Glomerular endothelial cell (primary cell): ENCODE results near the gene MAN1C1. TPM values are rescaled to one million over a fixed set of nuclear protein-coding genes. Genes with fewer than 3 reads are reported as not detected.

Source experiments
- DNase-seq: peaks from one replicate; pipeline ENCODE4 v3.0.0-alpha.2; 2011; ENCODE audit warnings: low read depth, low spot score; ENCODE audit errors: extremely low read depth
- total RNA-seq: library from RNA; depleted of rRNA; stranded (reverse); fragments of >200 nt; gene quantifications from 2 replicates; pipeline ENCODE4 v1.2.3, GENCODE V29; 2015

Gene MAN1C1
- total RNA-seq, 1 donor from 2014 or later, result 48.0 TPM

- no peak for DNase-seq
Observed at GRCh38 chr1:25750923-25751605, 134.5 kb downstream of the MAN1C1 start.

- no peak for DNase-seq
Observed at GRCh38 chr1:25754470-25755181, 138.0 kb downstream of the MAN1C1 start.

GRCh38 chr1:25755475-25756125, 139.0 kb downstream of the MAN1C1 start:
- no peak for DNase-seq

DNA sequence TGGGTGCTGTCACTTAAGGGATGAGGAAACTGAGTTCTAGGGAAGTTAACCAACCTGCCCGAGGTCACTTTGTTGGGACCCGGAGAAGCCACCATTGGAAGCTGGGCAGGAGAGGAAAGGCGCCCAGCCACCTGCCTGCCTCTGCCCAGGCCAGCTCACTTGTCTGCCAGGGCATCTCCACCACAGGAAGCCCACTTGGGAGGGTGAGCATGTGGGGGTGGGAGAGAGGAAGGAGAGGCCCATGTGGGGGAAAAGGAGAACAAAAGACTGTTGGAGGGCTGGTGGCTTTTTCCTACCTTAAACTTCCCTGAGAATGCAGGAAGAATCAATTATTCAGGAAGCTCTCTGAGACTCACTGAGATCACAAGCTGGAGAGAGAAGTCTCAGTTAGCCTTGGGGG, 139.6 kb downstream of the MAN1C1 start:
- DNase-seq, result no peak

DNA sequence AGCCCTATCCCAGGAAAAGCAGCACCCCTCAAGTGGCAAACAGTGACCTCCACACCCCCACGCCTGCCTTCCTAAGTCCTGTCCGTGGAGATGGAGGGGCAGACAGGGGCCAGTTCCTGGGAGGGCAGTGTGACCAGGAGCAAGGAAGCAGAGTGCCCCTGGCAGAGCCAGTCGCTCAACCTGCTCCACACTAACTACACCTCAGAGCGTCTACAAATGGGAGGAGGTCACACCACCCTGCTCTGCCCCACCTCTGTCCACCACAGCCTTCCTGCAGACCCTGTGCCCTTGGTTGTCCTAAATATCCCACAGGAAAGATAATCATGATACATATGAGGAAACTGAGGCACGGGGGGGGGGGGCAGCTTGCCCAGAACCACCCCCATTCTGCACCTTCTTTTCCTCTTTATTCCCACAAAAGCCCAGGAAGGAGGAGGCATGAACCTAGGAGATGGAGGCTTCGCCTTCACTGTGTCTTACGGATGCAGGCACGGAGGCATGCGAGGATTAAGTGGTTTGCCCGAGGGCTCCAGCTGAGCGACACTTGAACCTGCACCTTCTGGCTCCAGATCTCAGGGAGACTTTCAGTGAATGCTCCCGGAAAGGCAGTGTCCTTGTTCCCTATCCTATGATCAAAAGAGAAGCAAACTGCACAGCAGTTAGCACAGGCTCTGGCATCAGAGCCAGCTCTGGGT, 140.7 kb downstream of the MAN1C1 start:
- no peak for DNase-seq

DNA sequence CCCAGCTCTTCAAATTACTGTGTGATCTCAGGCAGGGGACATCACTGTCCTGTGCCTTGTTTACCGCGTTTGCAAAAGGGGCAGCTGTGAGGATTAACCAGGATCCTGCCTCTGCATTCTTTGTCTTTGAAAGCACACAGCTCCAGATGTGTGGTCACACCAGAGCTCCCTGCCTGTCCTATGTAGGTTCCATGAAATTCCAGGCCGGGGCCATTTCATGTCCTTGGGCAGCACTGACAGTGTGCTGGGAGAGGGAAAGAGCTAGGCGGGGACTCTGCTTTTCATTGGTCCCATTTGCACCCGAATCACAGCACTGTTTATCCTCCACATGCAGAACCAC, 141.2 kb downstream of the MAN1C1 start:
- DNase-seq, result no peak

- DNase-seq, result no peak
Observed at GRCh38 chr1:25758466-25759070, 142.0 kb downstream of the MAN1C1 start.

DNA sequence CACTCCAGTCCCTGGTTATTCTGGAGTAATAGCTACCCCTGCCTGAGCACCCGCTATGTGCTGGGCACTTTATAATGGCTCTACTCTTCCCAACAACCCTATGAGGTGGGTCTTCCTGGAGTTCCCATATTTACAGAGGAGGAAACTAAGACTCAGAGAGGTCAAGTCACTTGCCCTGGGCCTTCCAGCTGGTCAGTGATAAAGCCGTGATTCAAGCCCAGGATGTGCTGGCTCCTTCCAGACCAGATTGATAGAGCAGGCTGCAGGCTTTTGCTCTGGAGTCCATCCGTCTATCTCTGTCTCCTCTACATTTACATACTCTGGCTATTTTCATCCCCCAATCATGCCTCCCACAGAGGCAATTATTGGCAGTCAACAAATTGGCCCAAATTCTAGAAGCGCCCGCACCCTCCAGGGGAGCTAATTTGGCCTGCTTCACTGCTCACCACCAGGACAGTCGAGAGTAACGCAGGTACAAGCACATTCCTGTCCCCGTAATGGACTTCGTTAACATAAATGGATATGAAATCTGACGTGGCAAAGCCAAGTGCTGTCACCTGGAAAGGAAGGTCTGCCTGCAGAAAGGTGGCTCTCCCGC, 143.6 kb downstream of the MAN1C1 start:
- DNase-seq, result no peak

- no peak for DNase-seq
Observed at GRCh38 chr1:25760871-25761270, 144.3 kb downstream of the MAN1C1 start.

DNA sequence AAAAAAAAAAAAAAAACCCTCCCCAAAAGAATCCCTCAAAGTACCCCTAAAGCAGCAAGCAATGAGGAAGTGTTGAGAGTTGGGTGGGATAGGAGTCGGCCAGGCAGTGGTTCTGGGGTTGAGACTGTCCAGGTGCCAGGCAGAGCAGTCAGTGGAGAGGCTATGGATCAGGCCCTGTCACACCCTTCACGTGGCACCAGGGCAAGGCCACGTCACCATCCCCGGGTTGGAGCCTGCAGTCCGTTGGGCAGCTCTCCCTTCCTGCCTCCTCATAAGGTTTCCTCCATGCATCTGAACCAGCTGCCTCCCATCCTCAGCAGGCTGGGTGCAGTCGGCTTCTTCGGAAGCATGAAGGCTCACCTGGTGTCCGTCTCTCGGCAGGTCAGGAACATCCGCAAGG, 146.9 kb downstream of the MAN1C1 start:
- DNase-seq, result no peak

DNA sequence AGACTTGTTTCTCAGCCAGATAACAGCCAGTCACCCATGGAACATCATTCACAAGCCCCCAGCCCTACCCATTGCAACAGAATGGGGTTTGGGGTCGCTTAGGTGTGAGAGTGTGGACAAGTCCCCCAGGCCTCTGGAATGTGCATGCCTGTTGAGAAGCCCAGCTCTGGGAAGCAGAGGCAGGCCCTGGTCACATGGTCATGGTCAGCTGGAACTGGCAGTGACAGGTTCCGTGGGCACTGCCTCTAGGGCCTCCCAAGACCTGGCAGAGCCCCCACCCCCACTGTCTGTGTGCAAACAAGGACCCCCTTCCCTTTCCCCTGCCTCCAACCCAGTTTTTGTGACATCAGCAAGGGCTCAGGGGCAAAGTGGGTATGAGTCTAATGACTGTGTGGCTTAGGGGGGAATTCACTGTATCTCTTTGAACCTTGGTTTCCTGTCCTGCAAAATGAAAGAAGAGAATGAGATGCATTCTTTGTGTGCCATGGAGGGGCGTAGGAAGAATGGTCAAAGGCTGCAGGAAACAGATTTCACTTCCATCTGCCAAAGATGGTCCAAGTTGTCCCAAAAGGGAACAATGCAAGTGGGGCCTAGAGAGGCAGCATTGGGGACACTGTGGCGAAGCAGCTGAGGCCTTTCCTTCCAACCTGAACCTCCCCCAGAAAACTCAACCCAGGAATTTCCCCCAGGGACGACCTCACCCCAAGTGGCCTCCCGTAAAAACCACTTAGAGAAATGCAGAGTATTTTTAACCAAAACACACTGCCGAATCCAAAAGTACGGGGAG, 148.7 kb downstream of the MAN1C1 start:
- no peak for DNase-seq

GRCh38 chr1:25765923-25766589, 149.5 kb downstream of the MAN1C1 start:
- DNase-seq, result no peak

DNA sequence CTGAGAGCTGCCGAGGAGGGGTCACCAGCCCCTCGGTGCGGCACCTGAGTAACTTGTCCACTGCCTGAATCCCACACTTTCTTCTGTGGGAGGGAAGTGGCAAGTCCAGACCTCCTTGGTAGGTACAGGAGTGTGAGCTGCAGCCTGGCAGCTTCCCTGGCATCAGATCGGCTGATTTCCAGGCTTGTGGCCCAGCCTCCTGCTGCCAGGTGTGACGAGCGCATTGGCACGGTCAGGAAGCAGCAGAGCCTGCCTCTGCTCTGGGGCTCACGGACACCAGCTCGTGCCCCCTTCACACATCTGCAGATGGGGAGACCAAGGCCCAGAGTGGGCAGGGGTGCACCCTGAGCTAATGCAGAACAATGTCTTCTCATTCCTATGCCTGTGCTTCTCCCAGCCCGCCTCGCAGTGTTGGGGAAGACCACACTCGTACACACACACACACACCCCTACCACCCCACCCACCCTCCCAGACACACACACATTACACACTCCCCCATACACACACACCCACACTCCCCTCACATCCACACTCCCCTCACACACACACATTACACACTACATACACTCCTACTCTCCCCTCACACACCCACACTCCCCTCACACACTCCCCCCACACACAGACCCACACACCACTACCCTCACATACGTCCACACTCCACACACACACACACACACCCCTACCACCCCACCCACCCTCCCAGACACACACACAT, 150.3 kb downstream of the MAN1C1 start:
- no peak for DNase-seq

DNA sequence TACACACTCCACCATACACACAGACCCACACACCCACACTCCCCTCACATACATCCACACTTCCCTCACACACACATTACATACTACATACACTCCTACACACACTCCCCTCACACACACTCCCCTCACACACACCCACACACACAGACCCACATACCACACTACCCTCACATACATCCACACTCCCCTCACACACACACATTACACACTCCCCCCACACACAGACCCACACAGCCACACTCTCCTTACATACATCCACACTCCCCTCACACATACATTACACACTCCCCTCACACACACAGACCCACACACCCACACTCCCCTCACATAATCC, 150.8 kb downstream of the MAN1C1 start:
- no peak for DNase-seq

GRCh38 chr1:25768999-25769398, 152.4 kb downstream of the MAN1C1 start:
- DNase-seq, result no peak

- no peak for DNase-seq
Observed at GRCh38 chr1:25769625-25770383, 153.2 kb downstream of the MAN1C1 start.

GRCh38 chr1:25770541-25771220, 154.1 kb downstream of the MAN1C1 start:
- DNase-seq, result no peak
